Measurements from ENCODE around the gene KCNJ10.

- TF ChIP-seq TAF1 (IDR thresholded peaks at IDR 0.05; ENCODE audit: borderline replicate concordance, low read depth, low read length): no peak
- TF ChIP-seq POLR2A (IDR thresholded peaks at IDR 0.05; ENCODE audit: low read depth, low read length): no peak
These were observed 7.8 kb downstream of the KCNJ10 start for GRCh38 chr1:160062230-160062532.
